Measurements from ENCODE around the gene COL24A1. TPM values are rescaled to one million over a fixed set of nuclear protein-coding genes. Genes with fewer than 3 reads are reported as not detected.

COL24A1 gene
- total RNA-seq, 1 experiment from 2014 or later: 0.35 TPM

- no peak overlapping the region for H3K27ac Mint-ChIP-seq
- Histone ChIP-seq H3K27ac (ENCODE audit: insufficient read length, low read depth, low read length) (no peak overlapping the region), H2BK5ac (ENCODE audit: insufficient read length, low read length) (no peak overlapping the region), H3K56ac (ENCODE audit: insufficient read length, low read depth, low read length) (no peak overlapping the region), H4K8ac (replicated peaks; ENCODE audit: insufficient read length, low read depth, low read length) (no peak overlapping the region), H2BK20ac (ENCODE audit: low read depth, low read length, poor library complexity, severe bottlenecking) (no peak overlapping the region), H3K27me3 (ENCODE audit: insufficient read depth, low read length) (no peaks in the 10 kb centered on the region), H3K14ac (ENCODE audit: insufficient read depth, low read length) (no peak overlapping the region), H3T11ph (ENCODE audit: low read length) (no peak overlapping the region), H3K4ac (ENCODE audit: low read depth, low read length) (no peak overlapping the region), H3K4me1 (ENCODE audit: insufficient read depth, low read length) (no peaks in the 10 kb centered on the region), H3K9me3 (ENCODE audit: control insufficient read depth, low read depth, low read length) (no peaks in the 10 kb centered on the region), H3K23me2 (ENCODE audit: insufficient read length, low read depth, low read length, poor library complexity, severe bottlenecking) (no peaks in the 10 kb centered on the region), H3K18ac (ENCODE audit: insufficient read length, low read depth, low read length) (no peak overlapping the region), H3K9ac (ENCODE audit: extremely low read depth, insufficient read length, low read length) (no peak overlapping the region), H4K5ac (ENCODE audit: insufficient read length, low read depth, low read length) (no peak overlapping the region), H2BK15ac (ENCODE audit: low read depth, low read length) (no peak overlapping the region), H2AK5ac (ENCODE audit: insufficient read length, low read length) (no peak overlapping the region), H3K79me1 (ENCODE audit: insufficient read depth, low read depth, low read length, poor library complexity, severe bottlenecking) (no peaks in the 10 kb centered on the region), H2BK120ac (ENCODE audit: low read depth, low read length, poor library complexity, severe bottlenecking) (no peak overlapping the region), H3K4me2 (ENCODE audit: insufficient read depth, insufficient read length, low read length) (no peak overlapping the region), H2BK12ac (ENCODE audit: insufficient read length, low read depth, low read length) (no peak overlapping the region), H4K91ac (ENCODE audit: insufficient read length, low read depth, low read length) (no peak overlapping the region), H4K20me1 (ENCODE audit: control insufficient read depth, insufficient read depth, insufficient read length) (no peaks in the 10 kb centered on the region), H2AFZ (ENCODE audit: low read length) (no peak overlapping the region), H3K79me2 (ENCODE audit: insufficient read depth, low read length) (no peaks in the 10 kb centered on the region), H3K23ac (ENCODE audit: insufficient read length, low read depth, low read length) (no peak overlapping the region)
- no peaks in the 10 kb centered on the region for H3K4me1 Mint-ChIP-seq
- H3K4me3 Mint-ChIP-seq: no peak overlapping the region
- peaks cover 11 to 13% of the 10 kb centered on the region in 2 experiments; a peak in 4 of 5 replicates for H3K9me3 Mint-ChIP-seq
- no peak for DNase-seq
- no peak for TF ChIP-seq CTCF (conservative IDR thresholded peaks at IDR 0.05)
- peaks cover 0 to 5% (median 1%) of the 10 kb centered on the region in 3 experiments; a peak in 4 of 7 replicates for H3K36me3 Mint-ChIP-seq (ENCODE audit: insufficient read depth in 1 of 3, low read depth in 3 of 3)
- WGBS (ENCODE audit: extremely low coverage, insufficient read length, low lambda C conversion rate): no CpG with 5 or more reads among the region's 1 CpG
- peaks cover 8% of the 10 kb centered on the region for H3K27me3 Mint-ChIP-seq (ENCODE audit: low read depth)
Observed at GRCh38 chr1:86169625-86170024, 13.1 kb upstream of the COL24A1 start.
